ENCODE results near the gene BACH1.
"Not testable (repeated sequence)": the region's sequence is repeated elsewhere in the genome, so short reads cannot be mapped to it uniquely, and the experiment has no call there.

Gene BACH1

DNA sequence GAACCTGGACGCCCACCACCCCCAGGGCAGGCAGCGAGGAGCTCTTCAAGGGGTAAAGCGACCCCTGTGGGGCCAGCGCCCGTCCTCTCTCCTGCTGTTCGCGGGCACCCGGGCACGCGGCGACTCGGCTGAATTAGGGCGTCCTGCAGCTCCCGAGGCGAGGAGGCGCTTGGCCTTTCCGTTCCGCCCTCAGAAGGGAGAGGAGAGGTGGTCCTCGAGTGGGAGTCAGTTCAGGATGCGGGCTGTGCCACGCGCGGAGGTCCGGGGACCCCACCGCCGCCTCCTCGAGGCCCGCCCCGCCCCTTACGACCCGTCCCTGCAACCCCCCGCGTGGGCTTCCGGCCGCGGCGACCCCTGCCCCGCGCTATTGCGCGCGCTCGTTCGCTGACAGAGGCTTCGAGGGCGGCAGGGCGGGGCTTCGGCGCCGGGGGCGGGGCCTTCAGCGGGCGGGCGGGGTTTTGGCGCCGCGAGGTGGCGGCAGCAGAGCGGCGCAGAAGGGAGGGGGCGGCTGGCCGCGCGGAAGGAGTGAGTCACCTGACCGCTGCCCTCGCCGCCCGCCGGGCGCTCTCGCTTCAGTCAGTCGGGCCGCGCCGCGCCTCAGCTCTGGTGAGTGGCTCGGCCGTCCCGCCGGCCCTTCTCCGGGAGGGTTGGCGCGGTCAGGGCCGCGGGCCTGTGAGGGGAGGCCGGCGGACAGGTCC, at the start of gene BACH1:
Gene BACH1 (plus strand): TSS at position 575 of the 698 bp plus-strand sequence. CDS start 22,359 bp downstream, outside the sequence.
- peak within 1 kb of the TSS; percentile 87 for H3K4me3 ChIP-seq (ENCODE audit: low read depth, low read length)
- TF ChIP-seq, protein P1, sequence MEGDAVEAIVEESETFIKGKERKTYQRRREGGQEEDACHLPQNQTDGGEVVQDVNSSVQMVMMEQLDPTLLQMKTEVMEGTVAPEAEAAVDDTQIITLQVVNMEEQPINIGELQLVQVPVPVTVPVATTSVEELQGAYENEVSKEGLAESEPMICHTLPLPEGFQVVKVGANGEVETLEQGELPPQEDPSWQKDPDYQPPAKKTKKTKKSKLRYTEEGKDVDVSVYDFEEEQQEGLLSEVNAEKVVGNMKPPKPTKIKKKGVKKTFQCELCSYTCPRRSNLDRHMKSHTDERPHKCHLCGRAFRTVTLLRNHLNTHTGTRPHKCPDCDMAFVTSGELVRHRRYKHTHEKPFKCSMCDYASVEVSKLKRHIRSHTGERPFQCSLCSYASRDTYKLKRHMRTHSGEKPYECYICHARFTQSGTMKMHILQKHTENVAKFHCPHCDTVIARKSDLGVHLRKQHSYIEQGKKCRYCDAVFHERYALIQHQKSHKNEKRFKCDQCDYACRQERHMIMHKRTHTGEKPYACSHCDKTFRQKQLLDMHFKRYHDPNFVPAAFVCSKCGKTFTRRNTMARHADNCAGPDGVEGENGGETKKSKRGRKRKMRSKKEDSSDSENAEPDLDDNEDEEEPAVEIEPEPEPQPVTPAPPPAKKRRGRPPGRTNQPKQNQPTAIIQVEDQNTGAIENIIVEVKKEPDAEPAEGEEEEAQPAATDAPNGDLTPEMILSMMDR (IDR thresholded peaks at IDR 0.05; ENCODE audit: low read depth, low read length, missing control alignments) = peak; percentile 34
- DNase-seq (ENCODE audit: low read depth) = peak; percentile 66

- not testable (repeated sequence) for H3K4me3 ChIP-seq (ENCODE audit: low read depth, low read length); DNase-seq (ENCODE audit: low read depth)
Measured at GRCh38 chr21:29249289-29249688, 49.4 kb upstream of the BACH1 start.

GRCh38 chr21:29250636-29251035, 48.1 kb upstream of the BACH1 start:
- no peak overlapping the region for H3K4me3 ChIP-seq (ENCODE audit: low read depth, low read length)
- TF ChIP-seq, protein P1 (IDR thresholded peaks at IDR 0.05; ENCODE audit: low read depth, low read length, missing control alignments) = no peak
- DNase-seq (ENCODE audit: low read depth) = no peak

DNA sequence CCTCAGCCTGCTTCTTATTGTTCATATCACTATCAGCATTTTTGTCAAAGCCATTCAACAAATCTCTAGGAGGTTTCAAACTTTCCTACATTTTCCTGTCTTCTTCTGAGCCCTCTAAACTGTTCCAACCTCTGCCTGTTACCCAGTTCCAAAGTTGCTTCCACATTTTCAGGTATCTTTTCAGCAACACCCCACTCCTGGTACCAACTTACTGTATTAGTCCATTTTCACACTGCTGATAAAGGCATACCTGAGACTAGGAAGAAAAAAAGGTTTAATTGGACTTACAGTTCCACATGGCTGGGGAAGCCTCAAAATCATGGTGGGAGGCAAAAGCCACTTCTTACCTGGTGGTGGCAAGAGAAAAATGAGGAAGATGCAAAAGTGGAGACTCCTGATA, 44.9 kb upstream of the BACH1 start:
- H3K4me3 ChIP-seq (ENCODE audit: low read depth, low read length); DNase-seq (ENCODE audit: low read depth): not testable (repeated sequence)

DNA sequence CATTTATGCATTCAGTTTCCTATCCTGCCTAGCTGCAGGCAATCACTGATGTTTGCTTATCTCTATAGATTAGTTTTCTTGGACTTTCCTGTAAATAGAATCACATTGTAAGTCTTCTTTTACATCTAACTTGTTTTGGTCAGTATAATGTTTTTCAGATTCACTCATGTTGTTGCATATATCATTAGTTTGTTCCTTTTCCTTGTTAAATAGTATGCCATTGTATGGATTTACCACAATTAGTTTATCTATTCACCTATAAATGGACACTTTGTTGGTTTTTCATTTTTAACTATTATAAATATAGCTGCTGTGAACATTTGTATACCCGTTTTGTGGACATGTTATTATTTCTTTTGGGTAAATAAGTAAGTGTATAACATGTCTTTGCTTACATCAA, 44.2 kb upstream of the BACH1 start:
- DNase-seq (ENCODE audit: low read depth) = no peak
- TF ChIP-seq, protein P1 (IDR thresholded peaks at IDR 0.05; ENCODE audit: low read depth, low read length, missing control alignments) = no peak
- no peak overlapping the region for H3K4me3 ChIP-seq (ENCODE audit: low read depth, low read length)

DNA sequence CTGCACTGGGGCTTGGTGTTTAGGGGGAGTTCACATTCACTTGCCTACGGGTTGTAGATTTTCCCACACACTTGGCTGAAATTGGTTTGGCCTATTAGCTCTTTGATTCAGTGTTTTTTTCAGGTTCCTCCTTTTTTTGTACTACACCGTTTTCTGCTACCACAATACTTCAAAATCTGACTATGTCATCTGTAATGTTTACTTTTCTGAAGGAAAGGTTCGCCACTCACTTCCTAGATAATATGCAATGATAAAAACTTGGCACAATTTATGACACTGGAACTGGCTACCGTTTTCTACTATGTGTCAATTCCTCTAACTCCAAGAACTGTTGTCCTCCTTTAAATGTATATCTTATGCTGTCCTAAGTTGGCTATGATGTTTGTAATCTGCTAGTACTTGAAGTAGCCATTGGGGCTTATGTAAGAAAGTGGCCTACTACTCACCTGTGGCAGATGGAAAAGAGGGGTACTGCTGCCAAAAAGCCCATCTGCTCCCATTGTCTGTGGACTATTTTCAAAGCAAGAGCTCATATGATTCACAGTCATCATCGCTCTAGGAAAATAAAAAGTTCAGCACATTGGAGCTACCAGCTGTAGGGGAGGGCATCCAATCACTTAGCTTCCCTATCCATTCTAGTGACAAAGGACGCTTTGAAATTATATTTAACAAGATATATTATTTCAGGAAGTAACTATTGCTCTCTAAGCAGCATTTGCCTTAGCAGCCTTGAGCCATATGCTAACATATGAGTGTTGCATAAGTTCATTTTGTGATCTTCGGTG, 42.4 kb upstream of the BACH1 start:
- no peak for DNase-seq (ENCODE audit: low read depth)
- TF ChIP-seq, protein P1 (IDR thresholded peaks at IDR 0.05; ENCODE audit: low read depth, low read length, missing control alignments) = no peak
- H3K4me3 ChIP-seq (ENCODE audit: low read depth, low read length) = no peak overlapping the region

GRCh38 chr21:29257701-29258100, 41.0 kb upstream of the BACH1 start:
- DNase-seq (ENCODE audit: low read depth) = no peak
- H3K4me3 ChIP-seq (ENCODE audit: low read depth, low read length) = no peak overlapping the region
- TF ChIP-seq, protein P1 (IDR thresholded peaks at IDR 0.05; ENCODE audit: low read depth, low read length, missing control alignments) = no peak
